ENCODE data around the gene THAP2. TPM values are rescaled to one million over a fixed set of nuclear protein-coding genes. Genes with fewer than 3 reads are reported as not detected.

The THAP2 gene
- total RNA-seq, 4 donors from 2014 or later: 2.4 to 11.6 (median 3.0) TPM

GRCh38 chr12:71664411-71665089 is 449 bp downstream of the THAP2 start:
- Histone ChIP-seq H3K4me1 (peaks cover 18 to 24% of the 10 kb centered on the region in 2 donors), H3K9me3 (no peaks in the 10 kb centered on the region), H3K27me3 (no peaks in the 10 kb centered on the region), H3K36me3 (peaks cover 2% of the 10 kb centered on the region in 2 donors), H3K27ac (peak overlapping the region; percentile 85 to 96 (median 94)), H3K4me3 (replicated peaks in 1 of 3) (peak overlapping the region; percentile 18 to 99 (median 79))
- WGBS, 2 donors: 1% methylated on average over 19 to 20 of the region's 20 CpGs
- TF ChIP-seq POLR2A (IDR thresholded peaks at IDR 0.05) (no peak), CTCF (IDR thresholded peaks at IDR 0.05) (no peak)
- intact Hi-C loops (cut with DNase I): loop anchor here (10.0 kb wide), 1 partner anchor 90 kb away; the partner anchor contains the start of gene RAB21
- DNase-seq: no peak

- TF ChIP-seq POLR2A (IDR thresholded peaks at IDR 0.05) (no peak), CTCF (IDR thresholded peaks at IDR 0.05) (no peak)
- H3K36me3 ChIP-seq: no peaks in the 10 kb centered on the region
- DNase-seq: no peak
- peaks cover 16 to 24% of the 10 kb centered on the region in 2 donors for H3K4me1 ChIP-seq
- intact Hi-C loops (cut with DNase I): loop anchor here (10.0 kb wide), 1 partner anchor 90 kb away; the partner anchor contains the start of gene RAB21
- 9 to 10% methylated on average over 4 of the region's 4 CpGs for WGBS, 2 donors
- peak overlapping the region; percentile 85 to 96 (median 94) for H3K27ac ChIP-seq
- peak overlapping the region in 1 of 3 donors; percentile 79 for H3K4me3 ChIP-seq (replicated peaks in 1 of 3)
- H3K9me3 ChIP-seq: no peaks in the 10 kb centered on the region
- no peaks in the 10 kb centered on the region for H3K27me3 ChIP-seq
Observed at GRCh38 chr12:71665090-71665463, 976 bp downstream of the THAP2 start.

- intact Hi-C loops (cut with DNase I): loop anchor here (10.0 kb wide), 1 partner anchor 89 kb away; the partner anchor contains the start of gene RAB21
- no peak for DNase-seq
- Histone ChIP-seq H3K4me3 (replicated peaks in 1 of 3) (no peak overlapping the region), H3K9me3 (no peaks in the 10 kb centered on the region), H3K27ac (no peak overlapping the region), H3K27me3 (no peaks in the 10 kb centered on the region), H3K36me3 (no peaks in the 10 kb centered on the region), H3K4me1 (peaks cover 7 to 17% of the 10 kb centered on the region in 2 donors)
- no peak for TF ChIP-seq POLR2A (IDR thresholded peaks at IDR 0.05)
- TF ChIP-seq CTCF (IDR thresholded peaks at IDR 0.05): no peak
- WGBS, 2 donors: 97% methylated on average over 5 of the region's 5 CpGs
Observed at GRCh38 chr12:71666259-71666658, 2.2 kb downstream of the THAP2 start.

GRCh38 chr12:71671311-71671710 is 7.2 kb downstream of the THAP2 start:
- Histone ChIP-seq H3K27me3 (no peaks in the 10 kb centered on the region), H3K9me3 (no peaks in the 10 kb centered on the region), H3K36me3 (no peaks in the 10 kb centered on the region), H3K4me1 (no peaks in the 10 kb centered on the region), H3K27ac (no peak overlapping the region), H3K4me3 (replicated peaks in 1 of 3) (no peak overlapping the region)
- DNase-seq: no peak
- intact Hi-C loops (cut with DNase I): no loop called here
- TF ChIP-seq CTCF (IDR thresholded peaks at IDR 0.05): no peak
- no peak for TF ChIP-seq POLR2A (IDR thresholded peaks at IDR 0.05)

GRCh38 chr12:71671816-71672215 is 7.7 kb downstream of the THAP2 start:
- 65 to 87% methylated on average over 1 of the region's 1 CpG for WGBS, 2 donors
- H3K27ac ChIP-seq: no peak overlapping the region
- no peaks in the 10 kb centered on the region for H3K9me3 ChIP-seq
- no peaks in the 10 kb centered on the region for H3K4me1 ChIP-seq
- H3K27me3 ChIP-seq: no peaks in the 10 kb centered on the region
- H3K4me3 ChIP-seq (replicated peaks in 1 of 3): no peak overlapping the region
- no peaks in the 10 kb centered on the region for H3K36me3 ChIP-seq
- TF ChIP-seq POLR2A (IDR thresholded peaks at IDR 0.05) (no peak), CTCF (IDR thresholded peaks at IDR 0.05) (no peak)
- intact Hi-C loops (cut with DNase I): no loop called here
- DNase-seq: no peak

Measured in thyroid gland (tissue), 4 donors.